Naive thymus-derived CD8-positive, alpha-beta T cell (primary cell): ENCODE data around the gene SUGCT. TPM values are rescaled to one million over a fixed set of nuclear protein-coding genes. Genes with fewer than 3 reads are reported as not detected.

Source experiments
- ATAC-seq, 2 donors: fragments of 150-1000 bp; cut with Tn5 transposase in 1 of 2; sonication (Bioruptor Pico), chemical (Tn5 transposase) in 1 of 2; 1 replicate in 1 of 2; 2 replicates in 1 of 2; pipeline ENCODE4 v1.10.0; 2021; ENCODE audit warnings: mild to moderate bottlenecking in 2 of 2, moderate library complexity in 2 of 2
- POLR2A ChIA-PET: fragments of 350-600 bp; sonication (Branson Sonifier 250); formaldehyde crosslinking; loops from one replicate; lab custom pipeline; 2021; ENCODE audit warnings: antibody characterized with exemption; lab: Charles Lee
- DNase-seq, 10 donors: peaks; one replicate each; pipeline versions ENCODE4 v3.0.0 to v3.0.0-alpha.2; 2020 to 2022
- H3K27ac Mint-ChIP-seq, 10 donors: one replicate each; pipeline ENCODE4 v1.8.0; 2020 to 2022; ENCODE audit warnings: mild to moderate bottlenecking in 10 of 10, mixed read lengths in 10 of 10, moderate library complexity in 4 of 10, inconsistent platforms in 1 of 10
- H3K27me3 Mint-ChIP-seq, 5 donors: one replicate each; pipeline ENCODE4 v1.8.0; 2021 to 2022; ENCODE audit warnings: mixed read lengths in 5 of 5
- H3K36me3 Mint-ChIP-seq, 3 donors: one replicate each; pipeline ENCODE4 v1.8.0; 2020 to 2022; ENCODE audit warnings: mixed read lengths in 3 of 3, mild to moderate bottlenecking in 2 of 3, inconsistent platforms in 1 of 3
- H3K4me1 Mint-ChIP-seq, 4 donors: one replicate each; pipeline ENCODE4 v1.8.0; 2021 to 2022; ENCODE audit warnings: mixed read lengths in 4 of 4
- H3K4me3 Mint-ChIP-seq, 10 donors: one replicate each; pipeline ENCODE4 v1.8.0; 2020 to 2022; ENCODE audit warnings: mild to moderate bottlenecking in 10 of 10, mixed read lengths in 10 of 10, moderate library complexity in 6 of 10, inconsistent platforms in 1 of 10
- H3K9me3 Mint-ChIP-seq, 9 donors: one replicate each; pipeline ENCODE4 v1.8.0; 2020 to 2022; ENCODE audit warnings: mixed read lengths in 9 of 9, mild to moderate bottlenecking in 3 of 9, inconsistent platforms in 1 of 9, moderate library complexity in 1 of 9
- polyA plus RNA-seq, 3 donors: library from polyadenylated mRNA; unstranded; fragments of 300-500 nt; fragmentation: Illumina TruSeq; gene quantifications; one replicate each; pipeline ENCODE4 v1.2.3, GENCODE V29; 2021
- total RNA-seq, 8 experiments: library from RNA in 2 of 8; stranded (reverse) in 2 of 8; gene quantifications; one replicate each; pipeline ENCODE4 v1.2.3 and lab custom pipeline; 2021 to 2026

Gene SUGCT
- total and polyA plus RNA-seq, 5 experiments from 2014 or later: 1.3 to 3.6 (median 2.1) TPM

DNA sequence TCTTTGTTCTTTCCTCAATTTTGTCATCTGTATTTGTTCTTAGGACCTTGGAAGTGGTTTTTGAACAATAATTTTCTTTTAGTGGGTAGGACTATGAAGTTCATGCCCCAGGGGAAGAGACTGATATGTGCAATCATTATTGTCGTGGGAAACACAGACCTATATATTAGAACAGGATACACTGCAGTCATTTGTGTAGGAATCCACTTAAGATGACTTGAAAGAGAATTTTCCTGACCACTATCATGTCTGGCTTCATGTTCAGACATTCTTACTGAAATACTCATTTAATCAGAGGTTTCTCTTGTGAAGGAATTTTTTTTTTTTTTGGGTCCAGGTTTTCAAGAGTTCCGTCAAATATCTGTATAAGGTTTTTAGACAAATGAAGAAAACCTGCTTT is 163.6 kb downstream of the SUGCT start:
- H3K27ac Mint-ChIP-seq: no peak overlapping the region

DNA sequence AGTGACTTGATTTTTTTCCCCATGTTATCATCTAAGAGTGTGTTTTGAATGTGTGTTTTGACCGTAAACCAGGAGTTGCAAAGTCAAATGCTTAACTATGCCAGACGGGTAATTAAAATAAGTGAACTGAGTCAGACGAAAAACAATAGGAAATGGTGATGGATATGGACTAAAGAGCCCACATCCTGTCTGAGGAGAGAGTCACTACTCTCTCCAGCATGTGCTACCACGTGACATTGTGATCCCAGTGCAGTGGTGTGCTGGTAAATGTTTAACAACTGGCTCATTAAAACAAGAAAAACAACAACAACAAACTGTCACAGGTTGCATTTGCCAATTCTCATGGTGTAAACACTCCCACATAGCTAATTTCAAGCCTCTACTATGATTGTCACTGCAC is 164.3 kb downstream of the SUGCT start:
- no peak for ATAC-seq
- H3K9me3 Mint-ChIP-seq: no peaks in the 10 kb centered on the region
- peaks cover 0 to 6% (median 4%) of the 10 kb centered on the region in 4 donors for H3K4me1 Mint-ChIP-seq
- POLR2A ChIA-PET: no interaction called here
- H3K4me3 Mint-ChIP-seq: no peak overlapping the region
- peaks cover 0 to 2% (median 0%) of the 10 kb centered on the region in 3 donors for H3K36me3 Mint-ChIP-seq
- peaks cover 0 to 2% (median 0%) of the 10 kb centered on the region in 5 donors for H3K27me3 Mint-ChIP-seq
- no peak overlapping the region for H3K27ac Mint-ChIP-seq
- DNase-seq: no peak

More for the DNA sequence above, 163.6 kb downstream of the SUGCT start:
- no peak overlapping the region for H3K4me3 Mint-ChIP-seq
- no peaks in the 10 kb centered on the region for H3K9me3 Mint-ChIP-seq
- peaks cover 0 to 2% (median 0%) of the 10 kb centered on the region in 5 donors for H3K27me3 Mint-ChIP-seq
- peaks cover 0 to 6% (median 4%) of the 10 kb centered on the region in 4 donors for H3K4me1 Mint-ChIP-seq
- ATAC-seq (no peak), DNase-seq (no peak)
- peaks cover 0 to 2% (median 0%) of the 10 kb centered on the region in 3 donors for H3K36me3 Mint-ChIP-seq
- POLR2A ChIA-PET: no interaction called here

DNA sequence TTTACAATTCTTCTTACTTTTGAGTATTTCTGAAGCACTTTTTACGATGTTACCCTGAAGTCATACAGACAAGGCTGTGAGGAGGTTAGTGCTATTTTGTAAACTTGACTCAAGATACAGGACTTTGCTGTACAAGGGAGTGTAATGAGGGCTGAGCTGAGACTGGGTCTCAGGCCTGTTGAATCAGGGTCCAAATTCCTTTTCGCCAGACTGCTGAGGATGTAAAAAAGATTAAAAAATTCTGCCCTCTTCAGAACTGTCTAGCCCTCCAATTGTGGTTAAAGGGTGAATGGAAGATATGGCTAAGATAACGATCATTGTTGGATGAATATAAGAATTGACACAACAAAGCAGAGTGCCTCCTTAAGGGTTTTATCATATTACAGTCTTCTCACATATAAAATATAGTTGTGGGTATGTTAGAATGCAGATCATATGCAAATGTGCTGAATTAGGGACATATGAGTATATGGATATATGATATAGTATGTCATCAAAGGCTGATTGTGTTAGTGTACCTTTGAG is 165.4 kb downstream of the SUGCT start:
- Mint-ChIP-seq H3K27me3 (peaks cover 0 to 2% (median 0%) of the 10 kb centered on the region in 5 donors), H3K4me1 (peaks cover 0 to 6% (median 4%) of the 10 kb centered on the region in 4 donors), H3K36me3 (peaks cover 0 to 2% (median 0%) of the 10 kb centered on the region in 3 donors), H3K4me3 (no peak overlapping the region), H3K27ac (no peak overlapping the region), H3K9me3 (no peaks in the 10 kb centered on the region)
- DNase-seq (no peak), ATAC-seq (no peak)
- POLR2A ChIA-PET: no interaction called here

DNA sequence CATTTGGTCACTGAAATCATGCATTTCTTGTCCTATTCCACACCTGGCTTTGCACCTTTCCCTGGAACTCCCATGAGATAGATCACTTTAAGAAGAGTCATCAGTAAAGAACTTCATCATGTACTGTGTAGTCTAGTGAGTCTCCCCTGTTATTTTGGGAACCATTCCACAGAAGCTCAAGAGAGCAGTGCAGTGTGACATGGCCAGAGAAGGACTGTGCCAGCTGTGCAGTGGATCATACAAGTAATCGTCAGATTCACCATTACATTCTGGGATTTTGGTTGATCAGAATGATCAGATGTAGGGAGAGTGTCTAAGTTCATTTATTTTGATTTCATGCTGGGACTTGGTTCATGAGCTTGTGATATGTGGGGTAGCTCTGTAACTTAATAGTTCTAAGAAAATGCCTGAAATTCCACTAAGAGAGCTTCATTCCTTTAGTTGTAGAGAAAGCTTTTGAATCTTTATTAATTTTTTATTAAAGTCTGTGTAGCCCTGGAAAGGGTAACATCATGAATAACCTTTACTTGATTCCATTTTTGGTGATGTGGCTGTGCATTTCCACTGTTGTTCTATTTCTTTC is 166.8 kb downstream of the SUGCT start:
- no peaks in the 10 kb centered on the region for H3K9me3 Mint-ChIP-seq
- ATAC-seq: no peak
- POLR2A ChIA-PET: no interaction called here
- H3K27me3 Mint-ChIP-seq: peaks cover 0 to 2% (median 0%) of the 10 kb centered on the region in 5 donors
- peaks cover 0 to 6% (median 4%) of the 10 kb centered on the region in 4 donors for H3K4me1 Mint-ChIP-seq
- peaks cover 0 to 2% (median 0%) of the 10 kb centered on the region in 3 donors for H3K36me3 Mint-ChIP-seq
- no peak for DNase-seq
- no peak overlapping the region for H3K27ac Mint-ChIP-seq
- no peak overlapping the region for H3K4me3 Mint-ChIP-seq

DNA sequence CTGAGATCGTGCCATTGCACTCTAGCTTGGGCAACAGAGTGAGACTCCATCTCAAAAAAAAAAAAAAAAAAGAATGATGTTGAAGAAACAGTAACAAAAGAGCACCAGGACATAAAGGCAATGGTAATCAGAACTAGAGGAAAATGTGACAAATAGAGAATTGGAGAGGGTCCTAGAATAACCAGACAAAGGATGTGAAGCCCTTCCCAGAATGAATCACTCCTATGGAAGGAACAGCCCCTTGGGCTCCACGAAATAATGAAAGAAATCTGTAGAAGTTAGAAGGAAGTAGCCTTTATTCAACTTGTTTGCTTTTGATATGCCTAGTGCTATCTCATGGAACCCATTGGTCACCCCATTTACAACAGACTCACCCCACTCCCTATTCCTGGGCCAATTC is 169.2 kb downstream of the SUGCT start:
- POLR2A ChIA-PET: no interaction called here
- H3K4me3 Mint-ChIP-seq: no peak overlapping the region
- no peaks in the 10 kb centered on the region for H3K9me3 Mint-ChIP-seq
- peaks cover 0 to 2% (median 0%) of the 10 kb centered on the region in 5 donors for H3K27me3 Mint-ChIP-seq
- DNase-seq (no peak), ATAC-seq (no peak)
- H3K36me3 Mint-ChIP-seq: peaks cover 0 to 2% (median 0%) of the 10 kb centered on the region in 3 donors
- peaks cover 0 to 3% (median 2%) of the 10 kb centered on the region in 4 donors for H3K4me1 Mint-ChIP-seq
- no peak overlapping the region for H3K27ac Mint-ChIP-seq

DNA sequence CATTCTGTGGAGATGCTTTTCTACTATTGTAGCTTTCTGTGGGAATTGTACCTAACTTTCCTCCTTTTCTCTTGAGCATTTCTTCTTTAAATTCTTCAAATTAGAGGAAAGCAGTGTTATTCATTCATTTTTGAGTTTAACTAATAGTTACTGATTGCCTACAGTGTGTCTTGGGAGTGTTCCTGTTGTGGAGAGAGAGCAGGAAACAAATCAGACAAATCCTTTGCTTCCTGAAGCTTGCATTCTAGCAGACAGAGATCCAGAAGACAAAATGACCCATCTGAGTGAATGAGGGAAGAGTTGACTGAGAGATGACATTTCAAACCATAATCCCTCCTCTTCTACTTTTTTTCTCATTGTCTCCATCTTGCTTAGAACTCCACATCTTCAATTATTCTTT is 170.4 kb downstream of the SUGCT start:
- POLR2A ChIA-PET: no interaction called here
- DNase-seq (no peak), ATAC-seq (no peak)
- Mint-ChIP-seq H3K27ac (no peak overlapping the region), H3K4me3 (no peak overlapping the region), H3K27me3 (peaks cover 0 to 2% (median 0%) of the 10 kb centered on the region in 5 donors), H3K36me3 (peaks cover 0 to 2% (median 0%) of the 10 kb centered on the region in 3 donors), H3K9me3 (no peaks in the 10 kb centered on the region), H3K4me1 (no peaks in the 10 kb centered on the region)

DNA sequence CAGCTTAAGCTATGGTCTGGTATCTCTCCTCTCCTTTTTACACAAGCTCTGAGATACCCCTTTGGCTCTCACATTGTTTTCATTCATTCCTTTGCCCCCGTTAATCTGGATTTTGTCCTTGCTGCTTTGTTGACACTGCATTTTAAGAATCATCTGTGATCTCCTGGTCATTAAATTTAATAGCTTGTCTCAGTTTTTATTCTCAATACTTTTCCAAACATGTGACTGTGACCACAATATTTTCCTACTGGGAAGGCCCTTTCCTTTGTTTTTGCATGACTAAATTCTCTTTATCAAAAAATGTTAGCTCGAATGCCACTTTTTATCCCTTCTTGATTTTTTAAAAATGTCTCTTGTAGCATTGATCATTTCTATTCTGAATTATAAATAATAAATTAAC is 171.2 kb downstream of the SUGCT start:
- peaks cover 0 to 2% (median 0%) of the 10 kb centered on the region in 5 donors for H3K27me3 Mint-ChIP-seq
- ATAC-seq (no peak), DNase-seq (no peak)
- POLR2A ChIA-PET: no interaction called here
- H3K4me3 Mint-ChIP-seq: no peak overlapping the region
- no peak overlapping the region for H3K27ac Mint-ChIP-seq
- H3K9me3 Mint-ChIP-seq: no peaks in the 10 kb centered on the region
- H3K4me1 Mint-ChIP-seq: no peaks in the 10 kb centered on the region
- H3K36me3 Mint-ChIP-seq: peaks cover 0 to 2% (median 0%) of the 10 kb centered on the region in 3 donors

DNA sequence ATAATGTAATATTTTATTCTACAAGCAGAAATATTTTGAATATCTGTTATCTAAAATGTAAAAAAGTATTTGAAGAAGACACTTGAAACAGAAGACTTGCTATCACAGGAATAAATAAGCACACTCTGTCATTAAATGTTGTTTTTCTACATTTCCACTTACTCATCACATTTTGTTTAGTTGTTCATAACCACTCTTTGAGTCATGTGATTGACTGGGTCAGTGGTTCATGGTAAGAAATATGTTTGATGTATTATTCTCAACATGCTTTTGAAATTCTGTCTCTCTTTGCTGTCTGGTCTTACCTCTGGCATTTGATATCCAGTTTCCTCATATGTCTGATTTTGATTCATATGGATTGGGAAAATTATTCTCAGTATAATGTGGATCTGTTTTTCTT is 171.8 kb downstream of the SUGCT start:
- ATAC-seq (no peak), DNase-seq (no peak)
- Mint-ChIP-seq H3K4me3 (no peak overlapping the region), H3K9me3 (no peaks in the 10 kb centered on the region), H3K27me3 (peaks cover 0 to 2% (median 0%) of the 10 kb centered on the region in 5 donors), H3K27ac (no peak overlapping the region), H3K4me1 (no peaks in the 10 kb centered on the region), H3K36me3 (peaks cover 0 to 2% (median 0%) of the 10 kb centered on the region in 3 donors)
- POLR2A ChIA-PET: no interaction called here

DNA sequence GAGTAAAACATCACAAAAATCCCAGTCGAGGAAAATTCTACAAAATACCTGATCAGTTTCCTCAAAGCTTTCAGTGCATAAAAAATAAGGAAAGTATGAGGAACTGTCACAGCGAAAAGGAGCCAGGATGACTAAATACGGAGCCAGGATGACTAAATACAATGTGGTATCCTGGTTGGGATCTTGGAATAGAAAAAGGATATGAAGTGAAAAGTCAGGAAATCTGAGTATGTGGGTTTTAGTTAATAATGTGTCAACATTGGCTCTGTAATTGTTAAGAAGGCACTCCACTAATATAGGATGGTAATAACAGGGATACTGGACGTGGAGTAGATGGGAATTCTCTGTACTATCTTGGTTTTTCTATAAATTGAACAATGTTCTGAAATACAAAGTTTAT is 175.5 kb downstream of the SUGCT start:
- POLR2A ChIA-PET: no interaction called here
- no peak for ATAC-seq
- Mint-ChIP-seq H3K27ac (no peak overlapping the region), H3K9me3 (no peaks in the 10 kb centered on the region), H3K4me3 (no peak overlapping the region), H3K36me3 (peaks cover 0 to 2% (median 0%) of the 10 kb centered on the region in 3 donors), H3K27me3 (peaks cover 0 to 4% (median 0%) of the 10 kb centered on the region in 5 donors), H3K4me1 (no peaks in the 10 kb centered on the region)
- DNase-seq: no peak

DNA sequence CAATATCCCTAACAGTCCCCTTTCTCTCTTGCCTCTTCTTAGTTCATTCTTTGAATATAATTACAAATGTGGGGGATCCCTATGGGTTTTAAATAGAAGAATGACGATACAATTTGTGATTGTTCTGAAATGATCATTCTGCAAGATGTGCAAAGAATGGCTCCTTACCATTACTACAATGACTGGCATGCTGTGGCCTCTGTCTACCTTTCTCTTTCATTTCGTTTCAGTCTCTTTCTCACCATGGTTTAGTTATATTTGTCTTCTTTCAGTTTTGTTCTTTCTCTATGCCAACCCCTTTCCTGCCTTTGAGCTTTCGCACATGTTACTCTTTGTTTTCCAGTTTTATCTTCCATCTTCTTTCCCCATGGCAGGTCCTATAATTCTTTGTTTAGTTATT is 176.5 kb downstream of the SUGCT start:
- Mint-ChIP-seq H3K4me3 (no peak overlapping the region), H3K9me3 (no peaks in the 10 kb centered on the region), H3K27ac (no peak overlapping the region), H3K27me3 (peaks cover 0 to 4% (median 0%) of the 10 kb centered on the region in 5 donors), H3K4me1 (no peaks in the 10 kb centered on the region), H3K36me3 (peaks cover 0 to 2% (median 0%) of the 10 kb centered on the region in 3 donors)
- POLR2A ChIA-PET: no interaction called here
- ATAC-seq (no peak), DNase-seq (no peak)

DNA sequence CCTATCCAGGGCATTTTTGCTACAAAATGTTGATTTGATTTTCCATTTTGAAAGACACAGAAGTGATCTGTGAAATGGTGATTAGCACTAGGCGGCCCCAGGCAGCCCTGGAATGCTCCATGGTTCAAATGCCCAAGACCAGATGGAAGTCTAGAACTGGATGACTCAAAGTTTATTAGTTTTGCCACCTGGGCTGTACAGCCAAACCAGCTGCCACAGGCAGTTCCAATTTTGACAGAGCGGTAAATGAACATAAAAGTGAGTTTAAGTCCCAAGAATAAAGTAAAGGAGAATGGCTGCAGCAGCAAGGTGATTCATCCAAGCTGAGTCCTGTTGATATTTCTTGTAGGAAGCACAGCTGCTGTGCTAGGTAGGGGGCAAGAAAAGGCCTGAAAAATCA is 180.5 kb downstream of the SUGCT start:
- Mint-ChIP-seq H3K9me3 (no peaks in the 10 kb centered on the region), H3K4me1 (no peaks in the 10 kb centered on the region), H3K27me3 (peaks cover 0 to 4% (median 0%) of the 10 kb centered on the region in 5 donors), H3K27ac (no peak overlapping the region), H3K4me3 (no peak overlapping the region), H3K36me3 (peaks cover 0 to 12% (median 3%) of the 10 kb centered on the region in 3 donors)
- ATAC-seq (no peak), DNase-seq (no peak)
- POLR2A ChIA-PET: no interaction called here

DNA sequence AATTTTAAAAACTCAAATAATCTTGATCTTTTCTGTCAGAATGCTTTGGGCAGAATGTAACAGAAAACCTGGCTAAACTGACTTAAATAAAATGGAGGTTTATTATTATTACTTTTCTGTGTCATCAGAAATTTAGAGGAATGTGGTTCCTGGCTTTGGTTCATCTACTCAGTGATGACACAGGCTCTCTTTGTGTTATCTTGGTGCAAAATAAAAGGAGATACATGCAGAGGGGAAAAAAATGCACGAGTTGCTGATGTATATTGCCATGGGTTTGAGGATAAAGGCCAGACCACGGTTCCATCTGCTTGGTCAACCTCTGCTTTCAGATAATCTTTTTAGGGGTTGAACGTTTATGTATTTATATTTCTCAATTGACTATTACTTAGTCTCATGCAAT is 181.4 kb downstream of the SUGCT start:
- no peak overlapping the region for H3K27ac Mint-ChIP-seq
- H3K36me3 Mint-ChIP-seq: peaks cover 0 to 12% (median 3%) of the 10 kb centered on the region in 3 donors
- POLR2A ChIA-PET: no interaction called here
- ATAC-seq: no peak
- H3K9me3 Mint-ChIP-seq: no peaks in the 10 kb centered on the region
- no peak for DNase-seq
- H3K4me3 Mint-ChIP-seq: no peak overlapping the region
- H3K27me3 Mint-ChIP-seq: peaks cover 0 to 4% (median 0%) of the 10 kb centered on the region in 5 donors
- no peaks in the 10 kb centered on the region for H3K4me1 Mint-ChIP-seq

DNA sequence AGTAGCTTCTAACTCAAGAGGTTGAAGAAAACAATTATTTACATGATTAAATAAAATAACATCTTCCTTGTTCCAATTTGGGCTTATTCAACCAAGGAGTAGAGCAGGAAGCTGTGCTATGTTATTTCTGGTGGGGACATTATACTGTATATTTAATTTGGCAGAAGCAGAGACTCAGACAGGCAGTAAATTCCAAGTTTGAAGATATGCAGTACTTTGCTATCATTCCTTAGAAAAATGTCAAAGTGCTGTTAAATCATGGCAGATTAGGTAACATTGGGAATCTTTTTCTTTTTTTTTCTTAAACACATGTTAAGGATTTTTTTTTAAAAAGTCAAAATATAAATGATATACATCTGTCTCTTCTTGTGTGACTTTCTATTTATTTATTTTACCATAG is 190.1 kb downstream of the SUGCT start:
- no peaks in the 10 kb centered on the region for H3K4me1 Mint-ChIP-seq

More for the DNA sequence above, 190.1 kb downstream of the SUGCT start:
- ATAC-seq (no peak), DNase-seq (no peak)
- peaks cover 0 to 4% (median 0%) of the 10 kb centered on the region in 3 donors for H3K36me3 Mint-ChIP-seq
- no peak overlapping the region for H3K4me3 Mint-ChIP-seq
- H3K9me3 Mint-ChIP-seq: no peaks in the 10 kb centered on the region
- POLR2A ChIA-PET: no interaction called here
- H3K27me3 Mint-ChIP-seq: peaks cover 0 to 2% (median 0%) of the 10 kb centered on the region in 5 donors
- H3K27ac Mint-ChIP-seq: no peak overlapping the region
